ENCODE measurements around the gene SNRPD3. TPM values are rescaled to one million over a fixed set of nuclear protein-coding genes. Genes with fewer than 3 reads are reported as not detected.
"Not testable (repeated sequence)": the region's sequence is repeated elsewhere in the genome, so short reads cannot be mapped to it uniquely, and the experiment has no call there.

The SNRPD3 gene
- total RNA-seq, 1 donor from 2014 or later = 160 TPM

GRCh38 chr22:24542641-24543040 lies 13.2 kb upstream of the SNRPD3 start:
- Mint-ChIP-seq H3K4me3 (ENCODE audit: low read depth) (no peak overlapping the region), H3K27me3 (ENCODE audit: low read depth) (no peaks in the 10 kb centered on the region), H3K36me3 (ENCODE audit: low read depth) (peaks cover 69% of the 10 kb centered on the region), H3K9me3 (no peaks in the 10 kb centered on the region), H3K27ac (no peak overlapping the region), H3K4me1 (ENCODE audit: low read depth) (no peaks in the 10 kb centered on the region)
- DNase-seq (ENCODE audit: low spot score) = no peak
- intact Hi-C loops (cut with micrococcal nuclease) = no loop called here

GRCh38 chr22:24543185-24543601 lies 12.6 kb upstream of the SNRPD3 start:
- no peaks in the 10 kb centered on the region for H3K27me3 Mint-ChIP-seq (ENCODE audit: low read depth)

GRCh38 chr22:24543679-24544243 lies 12.0 kb upstream of the SNRPD3 start:
- Mint-ChIP-seq H3K9me3 (no peaks in the 10 kb centered on the region), H3K36me3 (ENCODE audit: low read depth) (peaks cover 77% of the 10 kb centered on the region), H3K27me3 (ENCODE audit: low read depth) (no peaks in the 10 kb centered on the region), H3K4me1 (ENCODE audit: low read depth) (no peaks in the 10 kb centered on the region), H3K27ac (no peak overlapping the region), H3K4me3 (ENCODE audit: low read depth) (no peak overlapping the region)
- intact Hi-C loops (cut with micrococcal nuclease) = no loop called here
- DNase-seq (ENCODE audit: low spot score) = no peak

More at GRCh38 chr22:24543185-24543601, 12.6 kb upstream of the SNRPD3 start:
- Mint-ChIP-seq H3K4me1 (ENCODE audit: low read depth) (no peaks in the 10 kb centered on the region), H3K36me3 (ENCODE audit: low read depth) (peaks cover 72% of the 10 kb centered on the region), H3K9me3 (no peaks in the 10 kb centered on the region), H3K27ac (no peak overlapping the region), H3K4me3 (ENCODE audit: low read depth) (no peak overlapping the region)
- intact Hi-C loops (cut with micrococcal nuclease) = no loop called here
- no peak for DNase-seq (ENCODE audit: low spot score)

- Mint-ChIP-seq H3K9me3 (no peaks in the 10 kb centered on the region), H3K27ac (no peak overlapping the region), H3K4me3 (ENCODE audit: low read depth) (no peak overlapping the region), H3K27me3 (ENCODE audit: low read depth) (no peaks in the 10 kb centered on the region), H3K4me1 (ENCODE audit: low read depth) (peaks cover 20% of the 10 kb centered on the region), H3K36me3 (ENCODE audit: low read depth) (peaks cover 48% of the 10 kb centered on the region)
- intact Hi-C loops (cut with micrococcal nuclease) = no loop called here
- no peak for DNase-seq (ENCODE audit: low spot score)
Measured at GRCh38 chr22:24548812-24549211, 7.0 kb upstream of the SNRPD3 start.

- Mint-ChIP-seq H3K27me3 (ENCODE audit: low read depth) (no peaks in the 10 kb centered on the region), H3K36me3 (ENCODE audit: low read depth) (peaks cover 39% of the 10 kb centered on the region), H3K4me3 (ENCODE audit: low read depth) (no peak overlapping the region), H3K9me3 (no peaks in the 10 kb centered on the region), H3K4me1 (ENCODE audit: low read depth) (peaks cover 21% of the 10 kb centered on the region), H3K27ac (no peak overlapping the region)
- intact Hi-C loops (cut with micrococcal nuclease) = loop anchor here (10.0 kb wide), 1 partner anchor 635 kb away; no protein-coding TSS in a partner anchor
- no peak for DNase-seq (ENCODE audit: low spot score)
Measured at GRCh38 chr22:24550028-24550901, 5.5 kb upstream of the SNRPD3 start.

GRCh38 chr22:24550902-24551435 lies 4.8 kb upstream of the SNRPD3 start:
- H3K9me3 Mint-ChIP-seq = no peaks in the 10 kb centered on the region
- no peak overlapping the region for H3K27ac Mint-ChIP-seq
- H3K4me3 Mint-ChIP-seq (ENCODE audit: low read depth) = no peak overlapping the region
- no peak for DNase-seq (ENCODE audit: low spot score)
- H3K36me3 Mint-ChIP-seq (ENCODE audit: low read depth) = peaks cover 40% of the 10 kb centered on the region
- H3K4me1 Mint-ChIP-seq (ENCODE audit: low read depth) = peaks cover 21% of the 10 kb centered on the region
- intact Hi-C loops (cut with micrococcal nuclease) = loop anchor here (10.0 kb wide), 1 partner anchor 636 kb away; no protein-coding TSS in a partner anchor
- no peaks in the 10 kb centered on the region for H3K27me3 Mint-ChIP-seq (ENCODE audit: low read depth)

- not testable (repeated sequence) for H3K27ac Mint-ChIP-seq; H3K27me3 Mint-ChIP-seq (ENCODE audit: low read depth); DNase-seq (ENCODE audit: low spot score); H3K9me3 Mint-ChIP-seq
- Mint-ChIP-seq H3K36me3 (ENCODE audit: low read depth) (peaks cover 37% of the 10 kb centered on the region), H3K4me1 (ENCODE audit: low read depth) (peaks cover 34% of the 10 kb centered on the region), H3K4me3 (ENCODE audit: low read depth) (peak overlapping the region; percentile 7)
- intact Hi-C loops (cut with micrococcal nuclease) = loop anchor here (10.0 kb wide), 1 partner anchor 638 kb away; no protein-coding TSS in a partner anchor
Measured at GRCh38 chr22:24552503-24553286, 3.1 kb upstream of the SNRPD3 start.

GRCh38 chr22:24553597-24554312 lies 2.0 kb upstream of the SNRPD3 start:
- H3K27ac Mint-ChIP-seq = peak overlapping the region; percentile 92
- H3K27me3 Mint-ChIP-seq (ENCODE audit: low read depth) = no peaks in the 10 kb centered on the region
- peaks cover 40% of the 10 kb centered on the region for H3K36me3 Mint-ChIP-seq (ENCODE audit: low read depth)
- peak overlapping the region; percentile 97 for H3K4me3 Mint-ChIP-seq (ENCODE audit: low read depth)
- peaks cover 45% of the 10 kb centered on the region for H3K4me1 Mint-ChIP-seq (ENCODE audit: low read depth)
- H3K9me3 Mint-ChIP-seq = no peaks in the 10 kb centered on the region
- intact Hi-C loops (cut with micrococcal nuclease) = loop anchor here (10.0 kb wide), 1 partner anchor 639 kb away; no protein-coding TSS in a partner anchor
- DNase-seq (ENCODE audit: low spot score) = no peak

GRCh38 chr22:24554313-24555164 lies 1.3 kb upstream of the SNRPD3 start, which contains the start of gene GUCD1:
TSS of gene GUCD1 (minus strand) at chr22:24555138. CDS start at chr22:24554991, 147 bp downstream.
- peak within 1 kb of the TSS; percentile 97 for H3K4me3 Mint-ChIP-seq (ENCODE audit: low read depth)
- peak within 1 kb of the TSS; percentile 98 for H3K27ac Mint-ChIP-seq
- H3K27me3 Mint-ChIP-seq (ENCODE audit: low read depth) = no peaks in the 10 kb centered on the region
- peak; percentile 37 for DNase-seq (ENCODE audit: low spot score)
- no peaks in the 10 kb centered on the region for H3K9me3 Mint-ChIP-seq
- intact Hi-C loops (cut with micrococcal nuclease) = loop anchor here (1.0 to 10.0 kb wide), 3 partner anchors 48 to 640 kb away; partner anchors contain the start of genes GGT1 and SPECC1L
- peaks cover 48% of the 10 kb centered on the region for H3K36me3 Mint-ChIP-seq (ENCODE audit: low read depth)
- peaks cover 50% of the 10 kb centered on the region for H3K4me1 Mint-ChIP-seq (ENCODE audit: low read depth)

GRCh38 chr22:24559471-24559870 lies 3.7 kb downstream of the SNRPD3 start:
- no peaks in the 10 kb centered on the region for H3K27me3 Mint-ChIP-seq (ENCODE audit: low read depth)
- H3K4me3 Mint-ChIP-seq (ENCODE audit: low read depth) = no peak overlapping the region
- peaks cover 59% of the 10 kb centered on the region for H3K36me3 Mint-ChIP-seq (ENCODE audit: low read depth)
- intact Hi-C loops (cut with micrococcal nuclease) = loop anchor here (5.0 to 10.0 kb wide), 2 partner anchors 43 to 645 kb away; partner anchors contain the start of gene GGT1
- H3K27ac Mint-ChIP-seq = no peak overlapping the region
- H3K9me3 Mint-ChIP-seq = no peaks in the 10 kb centered on the region
- no peak for DNase-seq (ENCODE audit: low spot score)
- peaks cover 39% of the 10 kb centered on the region for H3K4me1 Mint-ChIP-seq (ENCODE audit: low read depth)

GRCh38 chr22:24563246-24563645 lies 7.4 kb downstream of the SNRPD3 start:
- peaks cover 26% of the 10 kb centered on the region for H3K4me1 Mint-ChIP-seq (ENCODE audit: low read depth)

More at GRCh38 chr22:24563246-24563645, 7.4 kb downstream of the SNRPD3 start:
- peaks cover 58% of the 10 kb centered on the region for H3K36me3 Mint-ChIP-seq (ENCODE audit: low read depth)
- H3K9me3 Mint-ChIP-seq = no peaks in the 10 kb centered on the region
- H3K4me3 Mint-ChIP-seq (ENCODE audit: low read depth) = no peak overlapping the region
- intact Hi-C loops (cut with micrococcal nuclease) = no loop called here
- H3K27ac Mint-ChIP-seq = no peak overlapping the region
- no peaks in the 10 kb centered on the region for H3K27me3 Mint-ChIP-seq (ENCODE audit: low read depth)
- no peak for DNase-seq (ENCODE audit: low spot score)

Data from activated T-helper 2 cell treated with anti-CD3 and anti-CD28 coated beads, Interferon-gamma antibody, Interleukin-2, Interleukin-4, amounts not matched to agents 10 μg/mL and 5 μg/mL and 100 μg/mL, durations not matched to agents 14 hours and 24 hours and 36 hours (primary cell).